Activated effector memory CD4-positive, alpha-beta T cell treated with Interleukin-2 at 50 U/mL for 16 hours (primary cell): Measurements from ENCODE around the gene ZNF469.

Experiments used
- DNase-seq: peaks from one replicate; pipeline ENCODE4 v3.0.0-alpha.2; 2020

ZNF469 gene

DNA sequence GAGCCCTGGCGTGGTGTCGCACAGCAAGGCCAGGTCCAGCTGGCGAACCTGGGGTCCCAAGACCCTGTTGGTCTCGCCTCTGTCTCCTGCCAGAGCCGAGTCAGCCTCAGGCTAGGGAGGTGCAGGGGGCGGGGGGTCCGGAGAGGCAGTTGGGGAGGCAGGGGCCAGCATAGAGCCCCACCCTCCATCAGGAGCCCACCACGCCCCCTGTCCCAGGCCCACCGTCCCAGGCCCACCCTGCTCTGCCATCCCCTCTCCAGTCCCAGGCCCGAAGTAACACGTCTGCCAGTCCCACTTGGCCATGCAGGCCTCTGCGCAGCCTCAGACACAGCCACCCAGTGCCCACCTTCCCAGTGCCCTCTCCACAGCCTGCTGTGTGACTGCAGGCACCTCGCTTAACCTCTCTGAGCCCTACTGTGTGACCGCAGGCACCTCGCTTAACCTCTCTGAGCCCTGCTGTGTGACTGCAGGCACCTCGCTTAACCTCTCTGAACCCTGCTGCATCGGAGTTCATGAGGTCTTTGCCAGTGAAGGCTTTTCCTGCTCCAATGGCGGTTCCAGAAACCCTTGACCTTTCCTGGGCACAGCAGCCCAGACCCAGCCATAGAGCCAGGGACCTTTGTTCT lies 29.3 kb downstream of the ZNF469 start:
- DNase-seq = no peak

DNA sequence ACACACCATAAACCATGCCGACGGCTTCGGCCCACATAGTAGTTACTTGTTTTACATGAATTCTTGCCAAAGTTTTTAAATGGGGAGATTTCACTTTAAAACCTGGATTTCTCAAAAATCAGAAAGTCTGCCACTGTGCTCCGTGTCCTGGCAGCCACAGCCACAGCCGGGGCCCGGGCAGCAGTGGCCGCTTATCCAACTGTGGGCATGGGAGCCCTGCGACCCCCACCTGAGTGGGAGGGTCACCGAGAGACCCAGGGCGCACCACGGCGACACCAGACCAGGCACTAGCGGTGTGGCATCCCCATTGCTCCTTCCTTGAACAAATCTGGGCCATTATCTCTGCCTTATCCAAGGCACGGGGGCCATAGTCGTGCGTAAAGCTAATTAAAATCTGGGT lies 30.0 kb downstream of the ZNF469 start:
- DNase-seq = no peak

DNA sequence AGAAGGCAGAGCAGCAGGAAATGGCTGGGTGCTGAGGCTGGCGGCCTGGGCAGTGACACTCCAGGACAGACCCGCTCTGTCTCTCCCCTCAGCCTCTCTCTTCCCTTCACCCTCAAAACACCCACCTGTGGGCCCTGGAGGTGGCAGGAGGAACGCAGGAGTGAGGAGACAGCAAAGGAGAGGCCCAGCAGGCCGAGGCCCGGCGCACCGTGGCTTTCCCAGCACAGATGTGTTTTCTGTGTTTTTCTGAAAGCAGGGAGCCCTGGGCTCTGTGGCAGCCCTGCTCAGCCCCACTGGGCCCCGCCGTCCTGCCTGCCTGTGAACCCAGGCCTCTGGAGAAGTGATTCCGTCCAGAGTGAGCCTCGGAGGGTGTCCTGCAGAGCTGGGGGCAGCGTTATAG lies 30.5 kb downstream of the ZNF469 start:
- DNase-seq = no peak

- DNase-seq = no peak
Measured at GRCh38 chr16:88413631-88414030, 30.9 kb downstream of the ZNF469 start.

- DNase-seq = no peak
Measured at GRCh38 chr16:88414521-88415380, 32.0 kb downstream of the ZNF469 start.

DNA sequence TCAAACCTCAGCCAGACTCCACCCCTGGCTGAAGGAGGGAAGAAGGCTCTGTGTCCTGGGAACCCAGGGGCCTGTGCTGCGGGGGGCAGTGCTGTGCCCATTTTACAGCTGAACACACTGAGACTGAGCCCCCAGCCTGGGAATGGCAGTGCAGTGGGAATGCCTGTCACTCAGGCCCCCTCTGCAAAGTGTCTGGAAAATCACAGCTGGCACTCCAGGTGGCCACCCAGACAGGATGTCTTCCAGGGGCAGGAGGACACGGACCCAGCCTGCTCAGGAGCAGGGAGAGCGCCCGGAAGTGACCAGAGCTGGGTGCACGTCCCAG lies 32.6 kb downstream of the ZNF469 start:
- no peak for DNase-seq

DNA sequence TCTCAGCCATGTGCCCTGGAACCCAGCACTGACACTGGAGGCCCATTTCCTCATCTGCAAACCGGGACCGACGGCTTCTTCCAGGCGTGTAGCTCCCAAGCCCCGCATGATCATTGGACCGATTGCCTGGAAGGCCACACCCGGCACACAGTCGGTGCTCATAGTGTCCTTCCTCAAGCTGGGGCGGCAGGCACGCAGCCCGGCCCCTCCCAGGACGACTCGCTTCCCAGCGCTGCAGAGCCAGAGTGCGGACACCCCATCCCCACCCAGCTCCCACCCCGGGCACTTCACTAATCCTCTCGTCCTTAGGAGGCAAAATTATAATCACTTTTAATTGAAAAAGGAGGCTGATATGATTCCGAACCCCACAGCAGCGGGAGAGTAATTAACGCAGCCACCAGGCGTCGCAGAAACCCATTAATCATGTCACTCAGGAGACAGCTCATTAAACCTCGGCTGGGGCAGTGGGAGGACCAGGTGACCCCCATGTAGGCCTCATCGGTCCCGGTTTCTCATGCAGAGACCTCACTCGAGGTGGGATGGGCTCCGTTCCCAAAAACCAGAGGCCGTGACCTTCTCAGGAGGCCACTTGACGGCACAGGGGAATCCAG lies 33.1 kb downstream of the ZNF469 start:
- no peak for DNase-seq

DNA sequence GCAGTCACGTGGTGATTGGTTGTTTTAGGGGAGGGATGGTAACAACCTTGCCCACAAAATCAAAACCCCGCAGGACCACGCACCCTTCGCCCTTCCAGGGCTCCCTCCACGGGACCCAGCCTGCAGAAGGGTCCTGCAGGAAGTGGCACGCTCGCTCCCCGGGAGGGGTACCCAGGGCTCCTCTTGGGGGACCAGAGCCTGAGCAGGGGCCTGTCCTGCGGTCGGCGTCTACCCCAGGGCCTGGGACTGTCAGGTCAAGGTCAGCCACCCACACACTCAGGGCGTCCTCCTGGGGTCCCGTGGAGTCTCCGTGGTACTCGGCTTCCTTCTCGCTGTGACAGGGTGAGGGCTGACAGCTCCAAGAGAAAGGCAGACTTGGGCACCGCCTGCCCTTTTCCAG lies 33.9 kb downstream of the ZNF469 start:
- DNase-seq = no peak

GRCh38 chr16:88417684-88418476 lies 35.1 kb downstream of the ZNF469 start:
- no peak for DNase-seq

DNA sequence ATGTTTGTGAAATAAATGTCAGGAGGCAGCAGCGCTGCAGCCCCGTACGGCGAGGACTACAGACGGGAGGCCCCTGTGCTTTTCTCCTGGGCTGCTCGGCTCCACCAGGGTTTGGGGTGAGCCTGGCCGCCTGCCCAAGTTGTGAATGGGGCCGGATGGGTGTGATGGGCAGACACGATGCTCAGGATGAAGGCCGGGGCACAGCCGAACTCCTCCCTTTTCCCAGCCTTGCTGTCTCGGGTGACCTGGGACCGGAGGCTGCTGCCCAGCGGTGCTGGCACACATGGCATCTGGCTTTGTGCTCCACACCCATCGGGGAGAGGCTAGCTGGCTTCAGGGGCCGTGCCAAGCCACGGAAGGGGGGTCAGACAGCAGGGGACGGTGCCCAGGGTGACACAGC lies 36.1 kb downstream of the ZNF469 start:
- DNase-seq = no peak

- DNase-seq = no peak
Measured at GRCh38 chr16:88419790-88420189, 37.0 kb downstream of the ZNF469 start.

DNA sequence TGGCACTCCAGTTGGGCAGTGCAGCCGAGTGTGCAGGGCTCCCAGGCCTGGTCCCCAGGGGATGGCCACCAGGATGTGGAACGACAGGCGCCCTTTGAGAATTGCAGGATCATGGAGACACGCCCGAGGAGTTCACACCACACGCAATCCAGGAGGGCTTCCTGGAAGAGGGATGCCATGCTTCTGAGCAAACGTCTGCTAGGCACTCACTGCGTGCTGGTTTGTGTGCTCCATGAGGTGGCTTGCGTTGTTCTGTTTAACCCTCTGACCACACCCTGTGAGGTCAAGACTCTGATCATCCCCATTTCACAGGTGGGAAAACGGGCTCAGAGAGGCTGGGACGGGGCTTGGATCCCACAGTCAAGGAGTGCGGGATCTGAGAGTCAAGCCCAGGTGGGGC lies 37.7 kb downstream of the ZNF469 start:
- DNase-seq = no peak

GRCh38 chr16:88421301-88421700 lies 38.5 kb downstream of the ZNF469 start:
- DNase-seq = no peak

DNA sequence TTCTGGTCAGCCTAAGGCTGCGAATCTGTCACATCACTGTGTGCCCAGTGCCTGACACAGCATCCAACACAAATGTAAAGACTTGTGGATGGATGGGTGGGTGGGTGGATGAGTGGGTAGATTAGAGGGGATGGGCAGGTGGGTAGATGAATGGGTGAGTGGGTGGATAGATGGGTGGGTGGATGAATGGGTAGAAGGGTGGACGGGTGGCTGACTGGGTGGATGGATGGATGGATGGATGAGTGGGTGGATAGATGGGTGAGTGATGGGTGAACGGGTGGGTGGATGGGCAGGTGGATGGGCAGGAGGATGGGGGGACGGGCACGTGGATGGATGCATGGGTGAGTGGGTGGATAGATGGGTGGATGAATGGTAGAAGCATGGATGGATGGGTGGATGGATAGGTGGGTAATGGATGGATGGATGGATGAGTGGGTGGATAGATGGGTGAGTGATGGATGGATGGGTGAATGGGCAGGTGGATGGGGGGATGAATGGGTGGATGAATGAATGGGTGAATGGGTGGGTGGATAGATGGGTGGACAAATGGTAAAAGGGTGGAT lies 39.2 kb downstream of the ZNF469 start:
- no peak for DNase-seq

DNA sequence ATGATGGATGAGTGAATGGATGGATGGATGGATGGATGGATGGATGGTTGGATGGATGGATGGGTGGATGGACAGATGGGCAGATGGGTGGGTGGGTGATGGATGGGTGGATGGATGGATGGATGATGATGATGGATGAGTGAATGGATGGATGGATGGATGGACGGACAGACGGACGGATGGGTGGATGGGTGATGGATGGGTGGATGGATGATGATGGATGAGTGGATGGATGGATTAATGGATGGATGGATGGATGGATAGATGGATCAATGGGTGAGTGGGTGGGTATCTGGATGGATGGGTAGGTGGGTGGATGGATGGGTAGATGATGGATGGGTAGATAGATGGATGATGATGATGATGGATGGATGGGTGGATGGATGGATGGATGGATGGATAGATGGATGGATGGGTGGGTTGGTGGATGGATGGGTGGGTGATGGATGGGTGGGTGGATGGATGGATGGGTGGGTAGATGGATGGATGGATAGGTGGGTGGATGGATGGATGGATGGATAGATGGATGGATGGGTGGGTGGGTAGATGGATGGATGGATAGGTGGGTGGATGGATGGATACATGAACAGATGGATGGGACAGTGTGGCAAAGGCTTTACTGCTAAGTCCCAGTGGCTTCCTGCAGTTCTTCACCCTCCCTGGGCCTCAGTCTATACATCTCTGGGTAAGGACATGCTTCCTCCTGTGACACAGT lies 40.1 kb downstream of the ZNF469 start:
- DNase-seq = no peak

GRCh38 chr16:88423448-88423850 lies 40.7 kb downstream of the ZNF469 start:
- DNase-seq = no peak

GRCh38 chr16:88424587-88425235 lies 42.0 kb downstream of the ZNF469 start:
- DNase-seq = no peak

DNA sequence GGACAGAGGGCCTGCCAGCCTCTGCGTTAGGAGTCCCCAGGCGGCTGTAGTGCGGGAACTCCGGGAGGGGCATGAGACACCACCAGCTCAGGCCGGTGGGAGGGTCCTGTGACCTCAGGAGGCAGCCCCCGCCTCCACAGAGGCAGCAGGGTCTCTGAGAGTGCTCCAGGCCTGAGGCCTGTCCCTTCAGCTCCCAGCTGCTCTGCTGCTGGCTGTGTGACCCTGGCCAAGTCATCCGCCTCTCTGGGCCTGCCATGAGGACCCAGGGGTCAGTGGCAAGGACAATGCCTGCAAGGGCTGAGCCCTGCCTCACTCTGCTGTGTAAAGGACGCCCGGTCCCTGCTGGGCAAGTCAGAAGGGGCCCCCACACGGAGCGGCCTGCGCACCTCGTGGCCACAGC lies 43.3 kb downstream of the ZNF469 start:
- DNase-seq = no peak

GRCh38 chr16:88427376-88427775 lies 44.6 kb downstream of the ZNF469 start:
- DNase-seq = no peak

- no peak for DNase-seq
Measured at GRCh38 chr16:88428156-88428555, 45.4 kb downstream of the ZNF469 start.

DNA sequence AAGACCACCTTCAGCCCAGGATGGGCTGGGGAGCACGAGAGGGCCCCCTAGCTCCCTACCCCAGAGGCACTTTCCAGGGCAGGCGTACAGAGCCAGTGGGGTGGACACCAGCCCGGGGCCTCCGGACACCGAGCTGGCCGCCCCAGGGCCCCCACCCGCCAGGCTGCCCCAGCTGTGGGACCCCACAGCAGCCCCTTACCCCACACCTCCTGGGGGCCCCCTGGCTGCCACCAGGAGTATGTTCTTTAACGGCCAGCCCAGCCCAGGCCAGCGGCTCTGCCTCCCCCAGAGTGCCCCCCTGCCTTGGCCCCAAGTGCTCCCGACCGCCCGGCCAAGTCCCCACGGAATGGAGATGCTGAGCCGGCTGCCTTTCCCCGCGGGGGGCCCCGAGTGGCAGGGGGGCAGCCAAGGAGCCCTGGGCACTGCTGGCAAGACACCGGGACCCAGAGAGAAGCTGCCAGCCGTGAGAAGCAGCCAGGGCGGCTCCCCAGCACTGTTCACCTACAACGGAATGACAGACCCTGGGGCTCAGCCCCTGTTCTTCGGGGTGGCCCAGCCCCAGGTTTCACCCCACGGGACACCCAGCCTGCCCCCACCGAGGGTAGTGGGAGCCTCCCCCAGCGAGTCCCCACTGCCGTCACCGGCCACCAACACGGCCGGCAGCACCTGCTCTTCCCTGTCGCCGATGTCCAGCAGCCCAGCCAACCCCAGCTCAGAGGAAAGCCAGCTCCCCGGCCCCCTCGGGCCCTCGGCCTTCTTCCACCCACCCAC lies 46.0 kb downstream of the ZNF469 start:
- DNase-seq = no peak
